ENCODE data around the gene CHORDC1. TPM values are rescaled to one million over a fixed set of nuclear protein-coding genes. Genes with fewer than 3 reads are reported as not detected.

The CHORDC1 gene
- total and polyA plus RNA-seq, 2 donors (not counting 3 experiments of a cell fraction or from before 2014, with no cell fraction given) = 30.3 to 56.8 TPM

DNA sequence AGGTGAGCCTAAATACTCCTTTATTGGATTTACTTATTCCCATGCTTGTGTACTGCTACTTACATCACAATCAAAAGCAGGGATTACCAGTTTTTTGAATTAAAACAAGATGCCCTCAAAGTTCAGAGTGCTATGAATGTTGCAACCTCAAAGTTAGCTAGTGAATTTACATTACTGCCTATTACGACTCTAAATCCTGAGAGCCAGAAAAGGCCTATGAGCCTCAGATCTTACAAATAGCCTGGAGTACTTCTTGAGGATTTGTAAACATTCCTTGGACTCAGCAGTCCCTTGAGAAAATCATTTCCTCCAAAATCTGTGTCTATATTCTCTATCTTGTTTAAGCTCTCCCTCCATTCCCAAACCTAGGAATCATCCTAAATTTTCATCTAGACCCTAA is 25.5 kb downstream of the CHORDC1 start:
- TF ChIP-seq EZH2 (IDR thresholded peaks at IDR 0.05; ENCODE audit: borderline replicate concordance, low read depth, low read length, severe bottlenecking) (no peak), JUN (IDR thresholded peaks at IDR 0.05; ENCODE audit: borderline replicate concordance, insufficient read depth, insufficient read length, low read depth) (no peak), CTCF (IDR thresholded peaks at IDR 0.05; ENCODE audit: extremely low read depth in 1 of 2, insufficient read depth in 1 of 2, low read depth in 1 of 2, low read length in 2 of 2) (no peak), POLR2AphosphoS5 (IDR thresholded peaks at IDR 0.05; ENCODE audit: insufficient read depth, low read depth, low read length) (no peak), GATA2 (IDR thresholded peaks at IDR 0.05; ENCODE audit: insufficient read depth, insufficient read length, low read depth, low read length) (no peak), POLR2A (IDR thresholded peaks at IDR 0.05; ENCODE audit: low read depth, low read length) (no peak), MYC (IDR thresholded peaks at IDR 0.05; ENCODE audit: low read depth, low read length) (no peak), FOS (IDR thresholded peaks at IDR 0.05; ENCODE audit: borderline replicate concordance, insufficient read depth, low read length) (no peak)
- TF ChIP-seq, protein P1, sequence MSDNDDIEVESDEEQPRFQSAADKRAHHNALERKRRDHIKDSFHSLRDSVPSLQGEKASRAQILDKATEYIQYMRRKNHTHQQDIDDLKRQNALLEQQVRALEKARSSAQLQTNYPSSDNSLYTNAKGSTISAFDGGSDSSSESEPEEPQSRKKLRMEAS (IDR thresholded peaks at IDR 0.05; ENCODE audit: insufficient read depth, insufficient read length) = no peak
- Histone ChIP-seq H3K9ac (replicated peaks; ENCODE audit: extremely low read depth, insufficient read depth, low read length) (no peak overlapping the region), H4K20me1 (replicated peaks; ENCODE audit: control insufficient read depth, extremely low read depth, insufficient read depth, low read length) (no peaks in the 10 kb centered on the region), H3K4me1 (ENCODE audit: control insufficient read depth, extremely low read depth, insufficient read depth, low read length) (no peaks in the 10 kb centered on the region), H3K9me1 (replicated peaks; ENCODE audit: control insufficient read depth, extremely low read depth, insufficient read depth, low read length) (no peaks in the 10 kb centered on the region), H3K4me2 (ENCODE audit: insufficient read depth, low read length) (no peak overlapping the region), H3K9me3 (replicated peaks; ENCODE audit: control insufficient read depth, insufficient read depth, low read length) (no peaks in the 10 kb centered on the region), H3K36me3 (ENCODE audit: control insufficient read depth in 2 of 2, extremely low read depth in 1 of 2, insufficient read depth in 2 of 2, low read length in 2 of 2) (peaks cover 0 to 4% of the 10 kb centered on the region in 2 experiments), H3K27me3 (ENCODE audit: control insufficient read depth in 2 of 2, insufficient read depth in 2 of 2, low read length in 2 of 2) (no peaks in the 10 kb centered on the region), H2AFZ (ENCODE audit: low read depth, low read length) (no peak overlapping the region), H3K79me2 (ENCODE audit: control insufficient read depth, insufficient read depth, low read length) (no peaks in the 10 kb centered on the region), H3K4me3 (replicated peaks in 1 of 3; ENCODE audit: insufficient read depth in 1 of 3, low read depth in 1 of 3, low read length in 3 of 3) (no peak overlapping the region), H3K27ac (ENCODE audit: insufficient read depth, low read depth, low read length) (no peak overlapping the region)
- BruUV-seq (replicated peaks) = no TSS peak
- DNase-seq (ENCODE audit: low read depth, low spot score) = no peak
- dilution Hi-C loops (cut with MboI; ENCODE audit: extremely low pct_ligation_motif_present, low sequenced_read_pairs) (no loop called here), intact Hi-C loops (cut with micrococcal nuclease) (no loop called here)
- FAIRE-seq = no peak
- POLR2A ChIA-PET = interaction anchor here (0.6 kb wide), 1 partner anchor 63 kb away, joined by 3 read pairs; the partner anchor contains the start of gene NAALAD2
- CTCF ChIA-PET = interaction anchor here (2.0 kb wide), 1 partner anchor 8 kb away, joined by 9 read pairs; no protein-coding TSS in a partner anchor

Data from endothelial cell of umbilical vein (primary cell).